ENCODE data around the gene NFYC. TPM values are rescaled to one million over a fixed set of nuclear protein-coding genes. Genes with fewer than 3 reads are reported as not detected.

NFYC gene
- polyA plus RNA-seq, 1 of the 3 experiments (the other 2 are of a cell fraction) = 72.4 TPM

GRCh38 chr1:40756523-40756922, 65.0 kb downstream of the NFYC start (continued):
- TF ChIP-seq MXI1 (IDR thresholded peaks at IDR 0.05; ENCODE audit: low read depth, low read length) = no peak
- no peak for TF ChIP-seq FOXJ3 (CRISPR knock-in tag; IDR thresholded peaks at IDR 0.05)
- TF ChIP-seq, protein P1, sequence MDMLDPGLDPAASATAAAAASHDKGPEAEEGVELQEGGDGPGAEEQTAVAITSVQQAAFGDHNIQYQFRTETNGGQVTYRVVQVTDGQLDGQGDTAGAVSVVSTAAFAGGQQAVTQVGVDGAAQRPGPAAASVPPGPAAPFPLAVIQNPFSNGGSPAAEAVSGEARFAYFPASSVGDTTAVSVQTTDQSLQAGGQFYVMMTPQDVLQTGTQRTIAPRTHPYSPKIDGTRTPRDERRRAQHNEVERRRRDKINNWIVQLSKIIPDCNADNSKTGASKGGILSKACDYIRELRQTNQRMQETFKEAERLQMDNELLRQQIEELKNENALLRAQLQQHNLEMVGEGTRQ (IDR thresholded peaks at IDR 0.05; ENCODE audit: borderline replicate concordance, low read depth, low read length) = no peak

DNA sequence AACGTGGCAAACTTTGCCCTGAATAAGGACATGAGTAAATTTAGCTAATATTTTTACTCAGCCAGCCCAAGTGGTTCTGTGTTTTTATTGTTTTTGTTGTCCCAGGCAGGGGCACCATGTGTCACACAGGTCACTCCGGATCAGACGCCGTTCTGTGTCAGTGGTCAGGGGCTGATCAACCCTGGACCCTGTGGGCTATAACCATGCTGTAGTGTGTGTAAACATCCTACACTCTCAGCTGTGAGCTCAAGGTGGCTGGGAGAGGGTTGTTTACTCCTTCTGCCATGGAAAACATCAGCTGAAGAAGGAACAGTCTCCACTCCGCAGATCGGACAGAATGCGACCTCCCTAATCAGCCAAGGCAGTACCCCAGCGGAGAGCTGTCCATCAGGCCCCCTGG, 65.6 kb downstream of the NFYC start:
- H3K4me3 ChIP-seq (ENCODE audit: low read depth in 2 of 2, low read length in 1 of 2) = no peak overlapping the region
- H3K4me2 ChIP-seq = no peak overlapping the region
- no peaks in the 10 kb centered on the region for H3K4me1 ChIP-seq (ENCODE audit: control insufficient read depth in 1 of 2, insufficient read depth in 2 of 2, low read depth in 1 of 2, low read length in 1 of 2)
- no peak for DNase-seq
- no peak overlapping the region for H3K27ac ChIP-seq (ENCODE audit: low read depth in 2 of 2, low read length in 1 of 2)
- POLR2A ChIA-PET = no interaction called here
- no peak overlapping the region for H2AFZ ChIP-seq (ENCODE audit: low read depth)
- 93% methylated on average over 4 of the region's 8 CpGs for WGBS (ENCODE audit: low lambda C conversion rate)
- no peaks in the 10 kb centered on the region for H3K9me2 ChIP-seq
- H3K79me2 ChIP-seq (ENCODE audit: insufficient read depth) = no peaks in the 10 kb centered on the region
- H3K9ac ChIP-seq = no peak overlapping the region
- H3K27me3 ChIP-seq (ENCODE audit: insufficient read depth) = no peaks in the 10 kb centered on the region
- CTCF ChIA-PET = interaction anchor here (0.7 to 2.7 kb wide), 6 partner anchors 9 to 193 kb away, joined by 3 to 16 read pairs (median 4); no protein-coding TSS in a partner anchor
- H3K9me3 ChIP-seq = no peaks in the 10 kb centered on the region
- H3K36me3 ChIP-seq (replicated peaks in 1 of 2; ENCODE audit: control insufficient read depth in 1 of 2, insufficient read depth in 2 of 2, low read length in 1 of 2) = peaks cover 58 to 88% of the 10 kb centered on the region in 2 experiments
- TF ChIP-seq ELF1 (IDR thresholded peaks at IDR 0.05) (no peak), YY1 (IDR thresholded peaks at IDR 0.05; ENCODE audit: low read depth) (no peak), GATA2 (CRISPR knock-in tag; IDR thresholded peaks at IDR 0.05) (no peak), REST (IDR thresholded peaks at IDR 0.05; ENCODE audit: low read depth, low read length) (no peak), TEAD4 (IDR thresholded peaks at IDR 0.05; ENCODE audit: borderline replicate concordance, insufficient read depth) (no peak), FOXJ3 (CRISPR knock-in tag; IDR thresholded peaks at IDR 0.05) (no peak), EZH2phosphoT487 (IDR thresholded peaks at IDR 0.05; ENCODE audit: borderline replicate concordance, low read depth) (no peak), TAF1 (IDR thresholded peaks at IDR 0.05; ENCODE audit: borderline replicate concordance, low read depth, low read length) (no peak), RXRA (IDR thresholded peaks at IDR 0.05; ENCODE audit: borderline replicate concordance, low read depth) (no peak), RCOR1 (IDR thresholded peaks at IDR 0.05; ENCODE audit: low read length) (no peak), ZBTB33 (IDR thresholded peaks at IDR 0.05; ENCODE audit: borderline replicate concordance, low read depth) (no peak), MEF2A (IDR thresholded peaks at IDR 0.05; ENCODE audit: borderline replicate concordance, low read depth) (no peak), SMC3 (IDR thresholded peaks at IDR 0.05; ENCODE audit: low read depth, low read length) (no peak), TCF12 (IDR thresholded peaks at IDR 0.05) (no peak)
- TF ChIP-seq, protein P2, sequence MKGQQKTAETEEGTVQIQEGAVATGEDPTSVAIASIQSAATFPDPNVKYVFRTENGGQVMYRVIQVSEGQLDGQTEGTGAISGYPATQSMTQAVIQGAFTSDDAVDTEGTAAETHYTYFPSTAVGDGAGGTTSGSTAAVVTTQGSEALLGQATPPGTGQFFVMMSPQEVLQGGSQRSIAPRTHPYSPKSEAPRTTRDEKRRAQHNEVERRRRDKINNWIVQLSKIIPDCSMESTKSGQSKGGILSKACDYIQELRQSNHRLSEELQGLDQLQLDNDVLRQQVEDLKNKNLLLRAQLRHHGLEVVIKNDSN (IDR thresholded peaks at IDR 0.05; ENCODE audit: borderline replicate concordance, low read depth) = no peak
- TF ChIP-seq, protein P1 (IDR thresholded peaks at IDR 0.05; ENCODE audit: borderline replicate concordance, low read depth, low read length) = no peak
- TF ChIP-seq, protein P3, sequence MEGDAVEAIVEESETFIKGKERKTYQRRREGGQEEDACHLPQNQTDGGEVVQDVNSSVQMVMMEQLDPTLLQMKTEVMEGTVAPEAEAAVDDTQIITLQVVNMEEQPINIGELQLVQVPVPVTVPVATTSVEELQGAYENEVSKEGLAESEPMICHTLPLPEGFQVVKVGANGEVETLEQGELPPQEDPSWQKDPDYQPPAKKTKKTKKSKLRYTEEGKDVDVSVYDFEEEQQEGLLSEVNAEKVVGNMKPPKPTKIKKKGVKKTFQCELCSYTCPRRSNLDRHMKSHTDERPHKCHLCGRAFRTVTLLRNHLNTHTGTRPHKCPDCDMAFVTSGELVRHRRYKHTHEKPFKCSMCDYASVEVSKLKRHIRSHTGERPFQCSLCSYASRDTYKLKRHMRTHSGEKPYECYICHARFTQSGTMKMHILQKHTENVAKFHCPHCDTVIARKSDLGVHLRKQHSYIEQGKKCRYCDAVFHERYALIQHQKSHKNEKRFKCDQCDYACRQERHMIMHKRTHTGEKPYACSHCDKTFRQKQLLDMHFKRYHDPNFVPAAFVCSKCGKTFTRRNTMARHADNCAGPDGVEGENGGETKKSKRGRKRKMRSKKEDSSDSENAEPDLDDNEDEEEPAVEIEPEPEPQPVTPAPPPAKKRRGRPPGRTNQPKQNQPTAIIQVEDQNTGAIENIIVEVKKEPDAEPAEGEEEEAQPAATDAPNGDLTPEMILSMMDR (IDR thresholded peaks at IDR 0.05) = no peak
- no peaks in the 10 kb centered on the region for H4K20me1 ChIP-seq (ENCODE audit: insufficient read depth)
- no peaks in the 10 kb centered on the region for H3F3A ChIP-seq (replicated peaks; ENCODE audit: insufficient read depth)

All from SK-N-SH (cell line).